Upper lobe of left lung (tissue), 4 donors: ENCODE data around the gene DNAH3.

Source experiments
- CTCF ChIP-seq, 6 experiments: fragments of 450-650 bp in 4 of 6; fragments of 200-600 bp in 2 of 6; sonication (generic) in 2 of 6; IDR thresholded peaks; one replicate each; pipeline ENCODE4 v1.5.1; 2016 to 2019; ENCODE audit warnings: antibody characterized with exemption in 6 of 6
- POLR2A ChIP-seq, 4 donors: fragments of 450-650 bp; IDR thresholded peaks; one replicate each; pipeline ENCODE4 v1.5.1; 2016 to 2017; ENCODE audit warnings: antibody characterized with exemption in 4 of 4, mild to moderate bottlenecking in 2 of 4
- POLR2AphosphoS5 ChIP-seq, 2 donors: sonication (generic); formaldehyde crosslinking; IDR thresholded peaks; one replicate each; pipeline ENCODE4 v1.5.1; 2017; ENCODE audit warnings: antibody characterized with exemption in 2 of 2

- TF ChIP-seq CTCF (IDR thresholded peaks at IDR 0.05) (no peak), POLR2A (IDR thresholded peaks at IDR 0.05) (no peak), POLR2AphosphoS5 (IDR thresholded peaks at IDR 0.05) (no peak)
Observed at GRCh38 chr16:21116148-21116693, 34.4 kb downstream of the DNAH3 start.
